Measurements from ENCODE around the gene ZNF32.

- TF ChIP-seq CTCF (conservative IDR thresholded peaks at IDR 0.05 in 1 of 2, IDR thresholded peaks at IDR 0.05 in 1 of 2; ENCODE audit: low read depth in 1 of 2, low read length in 2 of 2) (no peak), EZH2 (IDR thresholded peaks at IDR 0.05; ENCODE audit: low read length, missing control alignments) (no peak)
Observed at GRCh38 chr10:43595739-43596298, 52.9 kb downstream of the ZNF32 start.
